Activated T-helper 17 cell treated with anti-CD3 and anti-CD28 coated beads, Interleukin-2, amount 50 U/mL, for 72 hours (primary cell): ENCODE measurements around the gene MUC5B. TPM values are rescaled to one million over a fixed set of nuclear protein-coding genes. Genes with fewer than 3 reads are reported as not detected.
A peak's percentile ranks its signal among the peaks of the same experiment; 100 is the strongest.

ENCODE experiments used
- ATAC-seq: fragments of 150-1000 bp; cut with Tn5 transposase; replicated peaks from 2 replicates; pipeline ENCODE4 v1.10.0; 2021; ENCODE audit warnings: mild to moderate bottlenecking, moderate library complexity
- H3K27ac Mint-ChIP-seq: one replicate; pipeline ENCODE4 v1.8.0; 2022; ENCODE audit warnings: mixed read lengths
- H3K27me3 Mint-ChIP-seq: one replicate; pipeline ENCODE4 v1.8.0; 2022; ENCODE audit warnings: mixed read lengths
- H3K36me3 Mint-ChIP-seq: one replicate; pipeline ENCODE4 v1.8.0; 2022; ENCODE audit warnings: low read depth, mild to moderate bottlenecking, mixed read lengths
- H3K4me1 Mint-ChIP-seq: one replicate; pipeline ENCODE4 v1.8.0; 2022; ENCODE audit warnings: mixed read lengths
- H3K4me3 Mint-ChIP-seq: one replicate; pipeline ENCODE4 v1.8.0; 2022; ENCODE audit warnings: mild to moderate bottlenecking, mixed read lengths
- H3K9me3 Mint-ChIP-seq: one replicate; pipeline ENCODE4 v1.8.0; 2022; ENCODE audit warnings: mixed read lengths
- total RNA-seq, 2 donors: library from RNA; stranded (reverse); gene quantifications; one replicate each; pipeline ENCODE4 v1.2.3, GENCODE V29; 2022

The MUC5B gene
- total RNA-seq, 2 donors from 2014 or later = not detected

DNA sequence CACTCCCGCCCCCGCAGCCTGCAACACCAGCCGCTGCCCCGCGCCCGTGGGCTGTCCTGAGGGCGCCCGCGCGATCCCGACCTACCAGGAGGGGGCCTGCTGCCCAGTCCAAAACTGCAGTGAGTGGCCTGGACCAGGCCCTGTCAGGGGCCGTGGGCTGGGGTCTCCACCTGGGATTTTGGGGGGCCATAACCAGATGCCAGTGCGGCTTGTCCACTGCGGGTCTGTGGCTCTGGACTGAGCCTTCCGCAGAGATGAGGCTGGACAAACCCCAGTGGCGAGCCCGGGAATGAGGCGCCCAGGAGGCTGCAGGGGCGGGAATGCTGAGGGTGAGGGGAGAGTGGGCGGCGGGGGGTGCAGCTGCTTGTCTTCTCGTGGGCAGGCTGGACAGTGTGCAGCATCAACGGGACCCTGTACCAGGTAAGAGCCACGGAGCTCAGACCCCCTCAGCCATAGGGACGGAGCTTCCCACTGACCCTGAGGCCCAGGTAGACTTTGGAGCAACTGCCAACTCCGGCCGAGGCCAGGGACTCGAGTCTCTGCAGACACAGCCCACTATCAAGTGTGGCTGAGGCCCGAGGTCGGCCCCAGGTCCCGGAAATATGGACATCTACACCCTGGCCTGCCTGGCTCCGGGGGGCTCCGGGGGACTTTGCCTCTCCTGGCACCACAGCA lies 24.8 kb upstream of the MUC5B start:
- H3K36me3 Mint-ChIP-seq = no peaks in the 10 kb centered on the region
- H3K4me3 Mint-ChIP-seq = no peak overlapping the region
- H3K27me3 Mint-ChIP-seq = no peaks in the 10 kb centered on the region
- H3K9me3 Mint-ChIP-seq = no peaks in the 10 kb centered on the region
- H3K4me1 Mint-ChIP-seq = no peaks in the 10 kb centered on the region
- no peak for ATAC-seq
- H3K27ac Mint-ChIP-seq = no peak overlapping the region

DNA sequence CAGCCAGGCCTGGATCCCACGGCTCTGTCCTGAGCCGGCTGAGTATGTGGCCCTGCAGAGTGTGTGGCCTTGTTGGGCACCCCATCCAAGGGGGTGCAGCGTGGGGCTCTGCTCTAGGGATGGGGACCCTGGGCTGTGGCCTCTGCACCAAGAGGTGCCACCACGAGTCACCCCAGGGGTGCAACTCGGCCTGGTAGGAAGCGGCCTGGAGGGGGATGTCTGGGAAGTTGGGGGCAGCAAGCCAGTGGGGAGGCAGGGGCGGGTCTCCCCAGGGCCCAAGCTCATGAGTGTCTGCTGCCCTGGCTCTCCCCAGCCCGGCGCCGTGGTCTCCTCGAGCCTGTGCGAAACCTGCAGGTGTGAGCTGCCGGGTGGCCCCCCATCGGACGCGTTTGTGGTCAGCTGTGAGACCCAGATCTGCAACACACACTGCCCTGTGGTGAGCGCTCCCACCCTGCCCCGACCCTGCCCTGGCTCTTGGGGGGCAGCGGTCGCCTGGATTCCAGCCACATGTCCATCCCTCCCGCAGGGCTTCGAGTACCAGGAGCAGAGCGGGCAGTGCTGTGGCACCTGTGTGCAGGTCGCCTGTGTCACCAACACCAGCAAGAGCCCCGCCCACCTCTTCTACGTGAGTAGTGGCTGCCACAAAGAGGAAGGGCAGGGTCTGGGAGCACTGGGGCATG lies 24.2 kb upstream of the MUC5B start:
- Mint-ChIP-seq H3K9me3 (no peaks in the 10 kb centered on the region), H3K27me3 (no peaks in the 10 kb centered on the region), H3K27ac (no peak overlapping the region), H3K36me3 (no peaks in the 10 kb centered on the region), H3K4me1 (no peaks in the 10 kb centered on the region), H3K4me3 (no peak overlapping the region)
- ATAC-seq = no peak

DNA sequence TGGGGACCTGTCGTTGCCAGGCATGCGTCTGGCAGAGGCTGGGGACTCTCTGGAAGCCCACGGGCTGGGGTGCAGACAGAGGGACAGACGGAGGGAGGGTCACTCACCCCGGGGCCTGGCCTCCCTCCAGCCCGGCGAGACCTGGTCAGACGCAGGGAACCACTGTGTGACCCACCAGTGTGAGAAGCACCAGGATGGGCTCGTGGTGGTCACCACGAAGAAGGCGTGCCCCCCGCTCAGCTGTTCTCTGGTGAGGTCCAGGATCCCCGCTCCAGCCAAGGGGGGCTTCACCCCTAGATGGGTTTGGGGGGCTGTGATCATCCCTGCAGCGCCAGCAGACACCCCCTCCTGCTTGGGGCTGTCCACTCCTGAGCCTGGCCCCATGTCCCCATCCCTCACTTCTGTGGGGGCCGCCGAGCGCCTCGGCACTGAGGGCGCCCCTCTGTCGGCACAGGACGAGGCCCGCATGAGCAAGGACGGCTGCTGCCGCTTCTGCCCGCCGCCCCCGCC lies 23.6 kb upstream of the MUC5B start:
- H3K36me3 Mint-ChIP-seq = no peaks in the 10 kb centered on the region
- no peak overlapping the region for H3K4me3 Mint-ChIP-seq
- no peaks in the 10 kb centered on the region for H3K4me1 Mint-ChIP-seq
- H3K27me3 Mint-ChIP-seq = no peaks in the 10 kb centered on the region
- no peak overlapping the region for H3K27ac Mint-ChIP-seq
- no peaks in the 10 kb centered on the region for H3K9me3 Mint-ChIP-seq
- ATAC-seq = no peak

DNA sequence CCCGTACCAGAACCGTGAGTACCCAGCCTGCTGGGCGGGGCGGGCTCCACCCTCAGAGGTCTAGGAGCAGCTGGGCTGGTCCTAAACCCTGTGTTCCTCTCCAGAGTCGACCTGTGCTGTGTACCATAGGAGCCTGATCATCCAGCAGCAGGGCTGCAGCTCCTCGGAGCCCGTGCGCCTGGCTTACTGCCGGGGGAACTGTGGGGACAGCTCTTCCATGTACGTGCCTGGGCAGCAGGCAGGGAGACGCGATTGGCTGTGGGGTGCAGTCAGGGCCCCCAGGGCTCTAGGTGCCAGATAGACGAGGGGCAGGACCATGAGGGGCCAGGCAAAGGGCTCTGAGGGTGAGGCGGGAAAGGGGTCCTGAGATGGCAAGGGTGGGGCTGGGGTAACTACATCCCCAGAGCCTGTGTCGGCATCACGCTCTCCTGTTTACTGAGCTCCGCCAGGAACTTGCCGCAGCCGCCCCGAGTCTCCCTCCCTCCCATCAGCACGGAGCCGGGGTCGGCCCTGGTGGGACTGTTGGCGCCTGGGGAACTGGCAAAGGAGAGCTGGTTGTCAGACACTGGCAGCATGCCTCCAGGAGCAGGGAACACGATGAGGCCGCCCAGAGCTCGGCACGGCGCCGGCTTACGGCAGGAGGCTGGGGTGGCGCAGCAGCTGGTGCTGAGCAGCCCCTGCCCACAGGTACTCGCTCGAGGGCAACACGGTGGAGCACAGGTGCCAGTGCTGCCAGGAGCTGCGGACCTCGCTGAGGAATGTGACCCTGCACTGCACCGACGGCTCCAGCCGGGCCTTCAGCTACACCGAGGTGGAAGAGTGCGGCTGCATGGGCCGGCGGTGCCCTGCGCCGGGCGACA lies 22.9 kb upstream of the MUC5B start:
- no peak overlapping the region for H3K4me3 Mint-ChIP-seq
- no peaks in the 10 kb centered on the region for H3K36me3 Mint-ChIP-seq
- no peaks in the 10 kb centered on the region for H3K27me3 Mint-ChIP-seq
- no peaks in the 10 kb centered on the region for H3K9me3 Mint-ChIP-seq
- no peaks in the 10 kb centered on the region for H3K4me1 Mint-ChIP-seq
- H3K27ac Mint-ChIP-seq = no peak overlapping the region
- no peak for ATAC-seq

DNA sequence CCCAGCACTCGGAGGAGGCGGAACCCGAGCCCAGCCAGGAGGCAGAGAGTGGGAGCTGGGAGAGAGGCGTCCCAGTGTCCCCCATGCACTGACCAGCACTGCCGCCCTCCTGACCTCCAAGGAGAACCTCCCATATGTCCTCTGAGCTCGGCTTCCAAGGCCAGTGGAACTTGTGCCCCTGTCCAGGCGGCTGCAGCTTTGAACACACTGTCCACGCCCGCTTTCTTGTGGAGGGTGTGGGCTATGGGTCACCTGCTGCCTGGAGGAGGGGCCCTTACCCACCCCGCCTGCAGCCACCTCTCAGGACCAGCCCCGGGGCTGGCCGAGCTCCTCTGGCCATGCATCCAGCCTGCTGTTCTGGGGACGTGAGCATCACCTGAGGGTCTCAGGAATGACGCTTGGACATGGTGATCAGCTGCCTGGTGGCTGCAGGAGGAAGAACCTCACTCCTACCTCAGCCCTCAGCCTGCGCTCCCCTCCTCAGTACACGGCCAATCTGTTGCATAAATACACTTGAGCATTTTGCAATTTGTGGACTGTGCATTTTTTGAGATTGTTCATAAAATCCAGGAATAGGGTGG lies 22.2 kb upstream of the MUC5B start:
- no peaks in the 10 kb centered on the region for H3K9me3 Mint-ChIP-seq
- ATAC-seq = no peak
- no peaks in the 10 kb centered on the region for H3K36me3 Mint-ChIP-seq
- no peaks in the 10 kb centered on the region for H3K4me1 Mint-ChIP-seq
- H3K27ac Mint-ChIP-seq = no peak overlapping the region
- H3K27me3 Mint-ChIP-seq = no peaks in the 10 kb centered on the region
- no peak overlapping the region for H3K4me3 Mint-ChIP-seq

DNA sequence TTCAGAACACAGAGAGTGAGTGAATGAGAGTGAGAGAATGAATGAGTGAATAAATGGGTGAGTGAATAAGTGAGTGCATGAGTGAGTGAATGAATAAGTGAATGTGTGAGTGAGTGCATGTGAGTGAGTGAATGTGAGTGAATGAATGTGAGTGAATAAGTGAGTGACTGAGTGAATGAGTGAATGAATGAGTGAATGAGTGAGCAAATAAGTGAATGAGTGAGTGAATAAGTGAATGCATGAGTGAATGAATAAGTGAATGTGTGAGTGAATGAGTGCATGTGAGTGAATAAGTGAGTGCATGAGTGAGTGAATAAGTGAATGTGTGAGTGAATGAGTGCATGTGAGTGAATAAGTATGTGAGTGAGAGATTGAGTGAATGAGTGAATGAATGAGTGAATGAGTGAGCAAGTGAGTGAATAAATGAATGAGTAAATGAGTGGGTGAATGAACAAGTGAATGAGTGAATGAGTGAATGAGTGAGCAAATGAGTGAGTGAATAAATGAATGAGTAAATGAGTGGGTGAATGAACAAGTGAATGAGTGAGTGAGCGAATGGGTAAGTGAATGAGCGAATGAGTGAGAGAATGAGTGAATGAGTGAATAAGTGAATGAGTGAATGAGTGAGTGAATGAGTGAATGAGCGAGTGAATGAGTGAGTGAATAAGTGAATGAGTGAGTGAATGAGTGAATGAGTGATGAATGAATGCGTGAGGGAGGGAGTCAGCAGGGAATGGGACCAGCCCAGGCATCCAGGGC lies 21.3 kb upstream of the MUC5B start:
- Mint-ChIP-seq H3K36me3 (no peaks in the 10 kb centered on the region), H3K4me1 (no peaks in the 10 kb centered on the region), H3K27me3 (no peaks in the 10 kb centered on the region), H3K27ac (no peak overlapping the region), H3K4me3 (no peak overlapping the region), H3K9me3 (no peaks in the 10 kb centered on the region)
- ATAC-seq = no peak

DNA sequence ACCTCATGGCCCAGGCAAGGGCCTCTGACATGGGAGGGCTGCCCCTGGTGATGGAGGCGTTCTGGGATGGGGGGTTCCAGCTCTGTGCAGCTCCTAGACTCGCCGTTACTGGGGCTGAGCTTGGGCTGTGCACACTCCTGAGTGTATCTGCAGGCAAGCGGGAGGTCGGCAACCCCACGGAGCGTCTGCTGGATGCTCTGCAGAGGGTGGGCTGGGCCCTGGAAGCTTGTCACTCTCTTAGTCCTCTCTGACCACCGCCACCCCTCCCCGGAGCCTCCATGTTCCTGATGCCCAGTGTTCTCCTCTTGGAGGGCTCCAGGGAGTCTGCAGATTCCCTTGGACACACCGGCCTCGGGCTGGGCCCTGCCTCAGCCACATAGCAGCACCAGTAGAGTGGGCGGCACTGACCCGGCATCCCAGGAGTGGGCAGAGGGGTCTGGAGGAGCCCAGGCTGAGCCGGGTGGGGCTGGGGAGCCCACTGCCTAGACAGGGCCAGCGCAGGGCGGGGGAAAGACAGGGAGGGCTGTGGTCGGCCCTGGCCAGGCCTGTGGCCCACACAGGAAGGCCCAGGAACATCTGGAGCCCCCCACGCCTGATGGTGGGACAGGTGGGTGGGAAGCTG lies 20.6 kb upstream of the MUC5B start:
- peak; percentile 26 for ATAC-seq
- Mint-ChIP-seq H3K4me1 (no peaks in the 10 kb centered on the region), H3K27me3 (no peaks in the 10 kb centered on the region), H3K4me3 (no peak overlapping the region), H3K27ac (no peak overlapping the region), H3K36me3 (no peaks in the 10 kb centered on the region), H3K9me3 (no peaks in the 10 kb centered on the region)

DNA sequence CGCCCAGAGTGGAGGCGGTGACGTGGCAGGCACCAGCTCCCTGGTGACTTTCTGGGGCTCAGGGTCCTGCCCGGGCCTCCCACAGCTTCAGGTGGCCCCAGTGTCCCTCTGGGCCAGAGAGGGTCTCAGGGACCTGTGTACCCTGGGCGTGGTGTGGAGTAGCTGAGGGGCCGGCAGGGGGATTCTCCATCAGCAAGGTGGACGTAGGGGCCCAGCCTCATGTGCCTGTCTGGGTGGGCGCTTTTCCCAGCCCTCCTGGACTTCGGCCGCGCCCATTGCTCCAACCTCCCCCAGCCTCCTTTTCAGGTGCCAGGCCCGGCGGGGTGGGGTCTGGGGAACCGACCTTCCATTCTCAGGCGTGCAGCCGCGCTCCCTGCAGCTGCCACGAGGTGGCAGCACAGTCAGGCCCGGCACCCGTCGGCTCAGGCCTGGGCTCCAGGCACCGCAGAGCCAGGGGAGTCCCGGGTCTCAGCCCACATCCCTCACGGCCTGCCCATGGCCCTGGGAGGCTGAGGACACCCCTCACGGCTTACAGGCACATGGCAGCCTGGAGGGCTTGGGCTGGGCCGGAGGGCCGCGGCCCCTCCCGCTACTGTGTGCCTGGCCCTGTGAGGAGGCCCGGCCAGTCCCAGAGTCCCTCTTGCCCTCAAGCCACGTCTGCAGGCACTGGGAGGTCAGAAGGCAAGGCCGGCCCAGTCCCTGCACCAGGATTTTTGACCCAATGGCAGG lies 19.9 kb upstream of the MUC5B start:
- Mint-ChIP-seq H3K4me1 (no peaks in the 10 kb centered on the region), H3K36me3 (no peaks in the 10 kb centered on the region), H3K27ac (no peak overlapping the region), H3K4me3 (no peak overlapping the region), H3K27me3 (no peaks in the 10 kb centered on the region), H3K9me3 (no peaks in the 10 kb centered on the region)
- ATAC-seq = peak; percentile 83

DNA sequence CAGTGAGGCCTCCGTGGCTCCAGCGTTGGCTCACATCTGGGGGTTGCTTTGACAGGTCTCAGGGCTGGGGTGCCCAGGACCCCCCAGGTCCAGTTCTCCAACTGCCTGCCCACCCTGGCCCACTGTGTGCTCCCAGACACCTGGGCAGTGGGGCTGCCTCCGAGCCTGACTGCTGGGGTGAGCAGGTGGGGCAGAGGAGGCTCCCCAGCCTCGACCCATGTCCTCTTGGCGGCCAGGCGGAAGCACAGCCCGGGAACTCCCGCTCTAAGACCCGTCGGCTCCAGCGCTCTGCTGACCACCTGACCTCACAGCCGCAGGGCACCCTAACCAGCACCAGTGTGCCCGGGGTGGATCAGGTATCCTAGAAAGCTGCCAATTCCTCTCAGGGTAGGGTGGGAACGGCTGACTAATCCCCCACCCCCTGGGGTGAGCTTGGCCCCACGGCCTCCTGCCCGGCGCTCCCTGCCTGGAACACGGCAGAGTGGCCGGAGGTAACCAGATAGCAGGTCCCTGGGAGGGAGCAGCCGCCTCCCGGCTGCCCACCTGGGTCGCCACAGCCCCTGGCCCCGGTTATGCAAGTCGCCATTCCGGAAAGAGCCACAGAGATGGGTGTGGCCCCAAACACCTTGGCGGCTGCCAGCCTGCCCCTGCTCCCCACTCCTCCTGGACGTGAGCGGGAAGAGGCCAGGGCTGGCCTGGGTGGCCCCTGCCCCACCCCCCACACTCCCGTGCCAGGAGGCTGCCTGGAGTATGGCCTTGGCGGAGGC lies 19.2 kb upstream of the MUC5B start:
- Mint-ChIP-seq H3K27ac (no peak overlapping the region), H3K27me3 (no peaks in the 10 kb centered on the region), H3K4me1 (no peaks in the 10 kb centered on the region), H3K36me3 (no peaks in the 10 kb centered on the region), H3K4me3 (no peak overlapping the region), H3K9me3 (no peaks in the 10 kb centered on the region)
- no peak for ATAC-seq

DNA sequence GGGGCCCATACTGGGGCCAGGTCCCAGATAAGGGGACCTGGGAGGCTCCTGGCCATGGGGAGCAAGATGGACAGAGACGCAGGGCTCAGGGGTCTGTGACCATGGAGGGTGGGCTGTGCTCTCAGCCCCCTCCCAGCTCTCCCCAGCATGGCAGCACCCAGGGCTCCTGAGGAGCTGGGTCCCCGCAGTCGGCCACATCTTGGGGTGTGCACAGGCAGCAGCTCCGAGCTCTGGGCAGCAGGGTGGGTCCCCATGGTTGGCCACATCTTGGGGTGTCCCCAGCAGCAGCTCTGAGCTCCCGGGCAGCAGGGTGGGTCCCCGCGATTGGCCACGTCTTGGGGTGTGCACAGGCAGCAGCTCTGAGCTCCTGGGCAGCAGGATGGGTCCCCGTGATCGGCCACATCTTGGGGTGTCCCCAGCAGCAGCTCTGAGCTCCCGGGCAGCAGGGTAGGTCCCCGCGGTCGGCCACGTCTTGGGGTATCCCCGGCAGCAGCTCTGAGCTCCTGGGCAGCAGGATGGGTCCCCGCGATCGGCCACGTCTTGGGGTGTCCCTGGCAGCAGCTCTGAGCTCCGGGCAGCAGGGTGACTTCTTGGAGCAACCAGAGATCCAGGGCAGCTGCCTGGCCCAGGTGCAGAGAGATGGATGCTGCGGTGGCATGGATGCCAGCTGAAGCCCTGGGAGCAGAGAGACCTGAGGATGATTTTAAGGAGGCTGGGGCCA lies 18.3 kb upstream of the MUC5B start:
- Mint-ChIP-seq H3K27ac (no peak overlapping the region), H3K36me3 (no peaks in the 10 kb centered on the region), H3K9me3 (no peaks in the 10 kb centered on the region), H3K27me3 (peaks cover 3% of the 10 kb centered on the region), H3K4me3 (no peak overlapping the region), H3K4me1 (no peaks in the 10 kb centered on the region)
- no peak for ATAC-seq

DNA sequence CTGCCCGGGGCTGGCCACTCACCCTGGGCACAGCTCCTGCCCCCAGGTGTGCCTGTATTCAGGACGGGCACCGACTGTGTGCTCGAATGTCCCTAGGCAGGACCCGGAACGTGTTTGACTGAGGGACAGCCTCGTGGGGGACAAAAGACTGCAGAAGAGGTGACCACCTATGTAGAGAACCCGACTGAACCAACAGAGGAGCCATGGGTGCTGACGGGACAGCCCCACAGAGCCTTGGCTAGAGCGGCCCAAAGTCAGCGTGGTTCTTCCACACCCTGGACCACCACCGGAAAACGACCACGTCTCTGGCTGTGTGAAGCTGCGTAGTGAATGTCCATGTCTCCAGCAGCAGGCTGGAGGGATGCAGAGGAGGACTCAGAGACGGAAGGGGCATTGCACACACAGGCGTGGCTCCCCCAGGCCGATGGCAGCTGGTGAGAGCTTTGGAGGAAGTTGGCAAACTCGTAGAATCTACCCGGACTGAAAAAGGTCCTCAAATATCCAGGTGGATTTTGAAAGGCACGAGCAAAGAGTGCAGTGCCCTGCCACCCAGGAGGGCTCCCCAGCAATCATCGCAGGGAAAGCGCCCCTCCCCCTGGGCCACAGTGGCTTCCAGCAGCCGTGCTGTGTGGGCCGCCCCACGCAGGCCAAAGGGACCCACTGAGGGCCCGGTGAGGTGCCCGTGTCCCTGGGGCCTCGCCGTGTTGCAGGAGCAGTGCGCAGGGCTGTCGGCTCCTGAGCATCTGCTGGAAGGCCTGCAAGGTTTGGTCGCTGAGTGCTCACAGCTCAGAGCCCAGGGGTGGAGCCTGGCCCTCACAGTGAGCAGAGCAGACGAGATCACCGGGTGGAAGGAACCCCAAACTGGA lies 17.5 kb upstream of the MUC5B start:
- no peaks in the 10 kb centered on the region for H3K4me1 Mint-ChIP-seq
- no peak for ATAC-seq

More for the DNA sequence above, 17.5 kb upstream of the MUC5B start:
- Mint-ChIP-seq H3K27me3 (peaks cover 6% of the 10 kb centered on the region), H3K27ac (no peak overlapping the region), H3K36me3 (no peaks in the 10 kb centered on the region), H3K9me3 (no peaks in the 10 kb centered on the region), H3K4me3 (no peak overlapping the region)
